Kidney epithelial cell (primary cell): ENCODE measurements around the gene MYZAP. TPM values are rescaled to one million over a fixed set of nuclear protein-coding genes. Genes with fewer than 3 reads are reported as not detected.

Experiments
- DNase-seq: peaks from one replicate; pipeline ENCODE4 v3.0.0-alpha.2; 2010; ENCODE audit warnings: low read depth
- H3K27me3 ChIP-seq: 2 replicates; pipeline ENCODE4 v1.6.0; 2011; ENCODE audit warnings: low read length; ENCODE audit not compliant: control insufficient read depth, insufficient read depth
- H3K36me3 ChIP-seq: 2 replicates; pipeline ENCODE4 v1.5.1; 2011; ENCODE audit warnings: low read length; ENCODE audit not compliant: control insufficient read depth, insufficient read depth
- H3K4me3 ChIP-seq: 2 replicates; pipeline ENCODE4 v1.5.1; 2011; ENCODE audit warnings: low read depth, mild to moderate bottlenecking, control low read depth, low read length
- CTCF ChIP-seq: IDR thresholded peaks from 2 replicates; pipeline ENCODE4 v1.5.1; 2011; ENCODE audit warnings: mild to moderate bottlenecking, moderate library complexity, low read length, control low read depth, inconsistent platforms; ENCODE audit not compliant: insufficient read depth, poor library complexity, severe bottlenecking
- total RNA-seq: library from RNA; depleted of rRNA; stranded (reverse); fragments of >200 nt; gene quantifications from 2 replicates; pipeline ENCODE4 v1.2.3, GENCODE V29; 2015

MYZAP gene
- total RNA-seq, 1 donor from 2014 or later: 0.21 TPM

GRCh38 chr15:57599296-57599810 is 7.6 kb downstream of the MYZAP start:
- DNase-seq: no peak
- H3K4me3 ChIP-seq: no peak overlapping the region
- no peaks in the 10 kb centered on the region for H3K27me3 ChIP-seq
- H3K36me3 ChIP-seq: no peaks in the 10 kb centered on the region
- no peak for TF ChIP-seq CTCF

GRCh38 chr15:57600197-57600596 is 8.5 kb downstream of the MYZAP start:
- no peak overlapping the region for H3K4me3 ChIP-seq
- no peak for DNase-seq
- no peaks in the 10 kb centered on the region for H3K27me3 ChIP-seq
- no peak for TF ChIP-seq CTCF
- no peaks in the 10 kb centered on the region for H3K36me3 ChIP-seq

- Histone ChIP-seq H3K36me3 (no peaks in the 10 kb centered on the region), H3K27me3 (no peaks in the 10 kb centered on the region), H3K4me3 (no peak overlapping the region)
- DNase-seq: no peak
- no peak for TF ChIP-seq CTCF
Observed at GRCh38 chr15:57604507-57604906, 12.8 kb downstream of the MYZAP start.

GRCh38 chr15:57605491-57605890 is 13.8 kb downstream of the MYZAP start:
- DNase-seq: no peak
- H3K27me3 ChIP-seq: no peaks in the 10 kb centered on the region
- H3K36me3 ChIP-seq: no peaks in the 10 kb centered on the region
- H3K4me3 ChIP-seq: no peak overlapping the region
- TF ChIP-seq CTCF: no peak

- H3K27me3 ChIP-seq: no peaks in the 10 kb centered on the region
- no peaks in the 10 kb centered on the region for H3K36me3 ChIP-seq
- no peak overlapping the region for H3K4me3 ChIP-seq
- DNase-seq: no peak
- no peak for TF ChIP-seq CTCF
Observed at GRCh38 chr15:57606048-57606447, 14.3 kb downstream of the MYZAP start.

- Histone ChIP-seq H3K4me3 (no peak overlapping the region), H3K36me3 (no peaks in the 10 kb centered on the region), H3K27me3 (no peaks in the 10 kb centered on the region)
- no peak for TF ChIP-seq CTCF
- DNase-seq: no peak
Observed at GRCh38 chr15:57606816-57607215, 15.1 kb downstream of the MYZAP start.
